Fibroblast of lung (primary cell): ENCODE measurements around the gene ESRRA. TPM values are rescaled to one million over a fixed set of nuclear protein-coding genes. Genes with fewer than 3 reads are reported as not detected.

ENCODE experiments used
- DNase-seq, 2 donors: peaks; one replicate each; pipeline versions ENCODE4 v3.0.0 to v3.0.0-alpha.2; 2010; ENCODE audit warnings: low read depth in 2 of 2
- H2AFZ ChIP-seq: 2 replicates; pipeline ENCODE4 v1.5.1; 2012; ENCODE audit warnings: low read length, control low read depth, inconsistent platforms
- H3K27ac ChIP-seq: 2 replicates; pipeline ENCODE4 v1.5.1; 2011; ENCODE audit warnings: low read length, control low read depth; ENCODE audit not compliant: insufficient read depth
- H3K27me3 ChIP-seq: 2 replicates; pipeline ENCODE4 v1.5.1; 2011; ENCODE audit warnings: mild to moderate bottlenecking, low read length; ENCODE audit not compliant: control insufficient read depth, insufficient read depth
- H3K36me3 ChIP-seq: 2 replicates; pipeline ENCODE4 v1.5.1; 2011; ENCODE audit warnings: low read length; ENCODE audit not compliant: control insufficient read depth, insufficient read depth
- H3K4me1 ChIP-seq: 2 replicates; pipeline ENCODE4 v1.5.1; 2011; ENCODE audit warnings: low read length; ENCODE audit not compliant: control insufficient read depth, insufficient read depth; ENCODE audit errors: extremely low read depth
- H3K4me2 ChIP-seq: 2 replicates; pipeline ENCODE4 v1.5.1; 2011; ENCODE audit warnings: low read length, control low read depth; ENCODE audit not compliant: insufficient read depth; ENCODE audit errors: extremely low read depth
- H3K4me3 ChIP-seq, 4 experiments: fragments of 200-600 bp in 1 of 4; sonication (generic) in 1 of 4; replicated peaks in 1 of 4; 2 replicates each; pipeline ENCODE4 v1.5.1; 2011 to 2016; ENCODE audit warnings: low read length in 4 of 4, low read depth in 3 of 4, mild to moderate bottlenecking in 3 of 4, control low read depth in 2 of 4, inconsistent platforms in 1 of 4, mixed read lengths in 1 of 4; ENCODE audit not compliant: insufficient read depth in 1 of 4; ENCODE audit errors: control extremely low read depth in 1 of 4
- H3K79me2 ChIP-seq: 2 replicates; pipeline ENCODE4 v1.5.1; 2012; ENCODE audit warnings: mild to moderate bottlenecking, low read length, inconsistent platforms; ENCODE audit not compliant: control insufficient read depth, insufficient read depth
- H3K9ac ChIP-seq: 2 replicates; pipeline ENCODE4 v1.5.1; 2011; ENCODE audit warnings: mild to moderate bottlenecking, low read length, control low read depth; ENCODE audit not compliant: insufficient read depth
- H3K9me3 ChIP-seq: 2 replicates; pipeline ENCODE4 v1.5.1; 2012; ENCODE audit warnings: low read depth, low read length; ENCODE audit not compliant: control insufficient read depth, insufficient read depth
- H4K20me1 ChIP-seq: 2 replicates; pipeline ENCODE4 v1.5.1; 2011; ENCODE audit warnings: low read length; ENCODE audit not compliant: control insufficient read depth, insufficient read depth; ENCODE audit errors: extremely low read depth
- CTCF ChIP-seq, 2 donors: IDR thresholded peaks in 1 of 2; conservative IDR thresholded peaks in 1 of 2; 1 replicate in 1 of 2; 2 replicates in 1 of 2; pipeline ENCODE4 v1.5.1; 2011 to 2012; ENCODE audit warnings: low read length in 2 of 2, control low read depth in 1 of 2, inconsistent platforms in 1 of 2, low read depth in 1 of 2, mild to moderate bottlenecking in 1 of 2
- EZH2 ChIP-seq: IDR thresholded peaks from 2 replicates; pipeline ENCODE4 v1.5.1; 2012; ENCODE audit warnings: low read length, control low read depth, mild to moderate bottlenecking; ENCODE audit errors: missing control alignments
- polyA plus RNA-seq, 2 donors: library from polyadenylated mRNA; depleted of rRNA in 1 of 2; stranded (reverse) in 1 of 2; unstranded in 1 of 2; fragments of >200 nt; gene quantifications; 2 replicates each; pipeline ENCODE4 v1.2.1, GENCODE V29; 2011 to 2012; ENCODE audit warnings: missing spikeins in 1 of 2
- total RNA-seq: library from RNA; depleted of rRNA; stranded (reverse); fragments of >200 nt; gene quantifications from 2 replicates; pipeline ENCODE4 v1.2.1, GENCODE V29; 2014

Gene ESRRA
- total and polyA plus RNA-seq, 2 donors (not counting 1 experiment from before 2014, with no cell fraction given): 6.7 to 32.5 TPM

GRCh38 chr11:64284048-64284961 is 21.0 kb upstream of the ESRRA start, which contains the start of gene BAD:
BAD (minus strand) TSS chr11:64284665; CDS start chr11:64284368, 297 bp downstream.
- H3K27me3 ChIP-seq: no peaks in the 10 kb centered on the region
- DNase-seq: peak; percentile 85 to 91
- H4K20me1 ChIP-seq: no peaks in the 10 kb centered on the region
- H3K4me3 ChIP-seq: peak within 1 kb of the TSS; percentile 66 to 85 (median 78)
- H3K4me1 ChIP-seq: peaks cover 7% of the 10 kb centered on the region
- TF ChIP-seq EZH2: no peak
- TF ChIP-seq CTCF (conservative IDR thresholded peaks at IDR 0.05 in 1 of 2, IDR thresholded peaks at IDR 0.05 in 1 of 2; ENCODE audit: low read depth in 1 of 2, low read length in 2 of 2): no peak
- H2AFZ ChIP-seq: peak within 1 kb of the TSS; percentile 77
- H3K9ac ChIP-seq: peak within 1 kb of the TSS; percentile 85
- H3K79me2 ChIP-seq: peaks cover 4% of the 10 kb centered on the region
- no peaks in the 10 kb centered on the region for H3K9me3 ChIP-seq
- H3K36me3 ChIP-seq: peaks cover 3% of the 10 kb centered on the region
- H3K27ac ChIP-seq: peak within 1 kb of the TSS; percentile 85
- peak within 1 kb of the TSS; percentile 98 for H3K4me2 ChIP-seq

GRCh38 chr11:64284962-64285884 is 20.1 kb upstream of the ESRRA start, which contains the start of gene GPR137:
GPR137 (plus strand) TSS chr11:64285848; CDS start chr11:64286525, 677 bp downstream.
- H3K9ac ChIP-seq: peak within 1 kb of the TSS; percentile 85
- peak within 1 kb of the TSS; percentile 85 for H3K27ac ChIP-seq
- DNase-seq: peak; percentile 61 to 63
- no peaks in the 10 kb centered on the region for H3K9me3 ChIP-seq
- no peaks in the 10 kb centered on the region for H3K27me3 ChIP-seq
- peak within 1 kb of the TSS; percentile 66 to 85 (median 76) for H3K4me3 ChIP-seq
- H3K4me2 ChIP-seq: peak within 1 kb of the TSS; percentile 98
- H3K36me3 ChIP-seq: peaks cover 3% of the 10 kb centered on the region
- peaks cover 7% of the 10 kb centered on the region for H3K4me1 ChIP-seq
- H4K20me1 ChIP-seq: no peaks in the 10 kb centered on the region
- TF ChIP-seq CTCF (conservative IDR thresholded peaks at IDR 0.05 in 1 of 2, IDR thresholded peaks at IDR 0.05 in 1 of 2; ENCODE audit: low read depth in 1 of 2, low read length in 2 of 2): no peak
- TF ChIP-seq EZH2: no peak
- peaks cover 4% of the 10 kb centered on the region for H3K79me2 ChIP-seq
- H2AFZ ChIP-seq: peak within 1 kb of the TSS; percentile 77
